ENCODE data around the gene OR10H3. TPM values are rescaled to one million over a fixed set of nuclear protein-coding genes. Genes with fewer than 3 reads are reported as not detected.

OR10H3 gene
- total RNA-seq, 4 donors from 2014 or later: not detected

DNA sequence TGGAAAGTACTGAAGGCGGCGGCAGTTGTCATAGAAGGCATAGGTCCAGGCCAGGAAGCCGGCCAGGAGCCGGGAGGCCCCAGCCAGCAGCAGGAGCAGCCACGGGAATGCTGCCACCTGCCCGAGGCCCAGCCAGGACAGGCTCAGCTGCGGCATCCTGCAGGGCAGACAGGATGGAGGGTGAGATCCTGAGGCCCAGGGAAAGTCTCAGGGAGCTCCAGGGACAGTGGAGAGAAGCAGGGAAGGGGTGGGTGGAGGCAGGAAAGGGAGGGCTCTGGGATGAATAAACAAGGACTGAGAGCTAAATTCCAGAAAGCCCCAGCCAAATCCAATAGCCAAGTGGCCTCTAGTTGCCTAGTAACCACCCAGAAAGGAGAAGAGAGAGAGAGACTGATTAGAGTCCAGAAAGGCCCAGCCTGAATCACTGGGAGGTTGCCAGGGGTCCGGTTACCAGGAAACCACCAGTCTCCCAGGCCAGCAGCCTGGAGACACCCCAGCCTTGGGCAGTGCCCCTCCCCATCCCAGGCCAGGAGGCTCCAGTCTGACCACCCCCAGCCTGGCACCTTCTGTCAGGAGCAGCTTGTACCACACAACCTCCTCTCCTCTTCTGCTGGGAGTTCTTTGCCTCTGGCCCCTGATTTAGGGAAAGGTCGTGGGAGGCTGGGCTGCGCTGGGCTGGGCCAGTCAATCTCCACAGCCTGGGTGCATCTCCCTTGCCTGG, 42.1 kb downstream of the OR10H3 start:
- TF ChIP-seq, protein P1, sequence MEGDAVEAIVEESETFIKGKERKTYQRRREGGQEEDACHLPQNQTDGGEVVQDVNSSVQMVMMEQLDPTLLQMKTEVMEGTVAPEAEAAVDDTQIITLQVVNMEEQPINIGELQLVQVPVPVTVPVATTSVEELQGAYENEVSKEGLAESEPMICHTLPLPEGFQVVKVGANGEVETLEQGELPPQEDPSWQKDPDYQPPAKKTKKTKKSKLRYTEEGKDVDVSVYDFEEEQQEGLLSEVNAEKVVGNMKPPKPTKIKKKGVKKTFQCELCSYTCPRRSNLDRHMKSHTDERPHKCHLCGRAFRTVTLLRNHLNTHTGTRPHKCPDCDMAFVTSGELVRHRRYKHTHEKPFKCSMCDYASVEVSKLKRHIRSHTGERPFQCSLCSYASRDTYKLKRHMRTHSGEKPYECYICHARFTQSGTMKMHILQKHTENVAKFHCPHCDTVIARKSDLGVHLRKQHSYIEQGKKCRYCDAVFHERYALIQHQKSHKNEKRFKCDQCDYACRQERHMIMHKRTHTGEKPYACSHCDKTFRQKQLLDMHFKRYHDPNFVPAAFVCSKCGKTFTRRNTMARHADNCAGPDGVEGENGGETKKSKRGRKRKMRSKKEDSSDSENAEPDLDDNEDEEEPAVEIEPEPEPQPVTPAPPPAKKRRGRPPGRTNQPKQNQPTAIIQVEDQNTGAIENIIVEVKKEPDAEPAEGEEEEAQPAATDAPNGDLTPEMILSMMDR (IDR thresholded peaks at IDR 0.05; ENCODE audit: low read depth): no peak

DNA sequence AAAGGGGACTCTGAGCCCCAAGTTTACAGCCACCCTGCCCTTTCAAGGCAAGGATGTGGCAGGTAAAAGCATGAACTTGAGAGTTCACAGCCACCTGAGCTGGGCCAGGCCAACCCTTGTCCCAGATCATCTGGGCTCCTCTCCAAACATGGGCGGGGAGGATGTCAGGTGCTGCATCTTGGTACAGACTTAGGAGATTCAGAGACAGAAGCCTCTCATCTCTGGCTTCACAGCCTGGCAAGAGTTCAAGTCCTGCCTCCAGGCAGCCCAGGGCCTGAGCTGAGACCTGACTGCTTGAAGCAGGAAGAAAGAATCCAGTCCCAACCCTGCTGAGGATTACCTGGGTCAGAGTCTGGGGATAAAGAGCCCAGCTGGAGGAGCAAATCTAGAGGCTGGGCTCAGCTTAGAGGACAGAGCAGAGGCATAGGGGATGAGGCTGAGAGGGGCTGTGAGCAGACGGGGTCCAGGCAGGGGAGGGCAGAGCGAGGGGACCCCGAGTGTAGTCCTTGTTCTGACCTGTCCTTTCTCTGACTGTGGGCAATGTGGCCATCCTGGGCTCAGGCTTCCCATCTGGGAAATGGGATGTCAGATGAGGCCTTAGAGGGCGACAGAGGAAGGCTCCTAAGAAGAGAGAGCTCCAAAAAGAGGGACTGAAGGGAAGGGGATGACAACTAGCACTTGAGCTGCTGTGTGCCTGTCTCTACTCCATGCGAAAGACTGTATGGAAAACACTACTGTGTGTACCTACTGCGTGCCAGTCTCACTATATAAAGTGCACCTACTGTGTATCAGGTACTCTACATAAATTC, 43.0 kb downstream of the OR10H3 start:
- TF ChIP-seq, protein P1 (IDR thresholded peaks at IDR 0.05; ENCODE audit: low read depth): no peak

DNA sequence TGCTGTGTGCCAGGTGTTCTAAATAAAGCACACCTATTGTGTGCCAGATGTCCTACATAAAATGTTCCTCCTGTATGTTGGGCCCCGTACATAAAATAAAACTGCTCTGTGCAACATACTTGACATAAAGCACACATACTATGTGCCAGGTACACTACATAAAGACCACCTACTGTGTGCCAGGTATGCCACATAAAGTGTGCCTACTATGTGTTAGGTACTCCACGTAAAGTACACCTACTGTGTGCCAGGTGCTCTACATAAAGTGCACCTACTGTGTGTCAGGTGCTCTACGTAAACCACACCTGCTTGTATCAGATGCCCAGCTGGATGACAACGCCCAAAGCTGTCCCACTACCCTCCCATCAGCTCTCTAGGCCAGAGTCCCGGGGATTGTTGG, 43.9 kb downstream of the OR10H3 start:
- TF ChIP-seq, protein P1 (IDR thresholded peaks at IDR 0.05; ENCODE audit: low read depth): no peak

DNA sequence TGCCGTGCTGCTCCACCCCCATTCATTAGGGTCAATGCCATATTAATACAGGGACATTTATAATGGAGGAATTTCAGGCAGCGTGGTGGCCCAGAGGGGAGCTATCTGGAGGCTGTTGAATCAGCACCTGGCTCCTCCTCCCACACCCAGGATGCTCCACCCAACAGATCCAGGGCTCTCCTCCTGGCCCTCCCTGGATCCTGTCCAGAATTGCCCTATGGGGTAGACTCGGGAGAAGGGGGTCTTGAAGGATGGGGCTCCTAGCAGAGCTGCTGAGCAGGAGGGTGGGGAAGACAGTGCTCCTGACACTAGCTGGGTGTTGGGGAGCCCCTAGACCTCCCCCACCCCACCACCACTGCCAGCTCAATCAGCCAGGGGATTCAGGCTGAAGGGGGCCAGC, 44.4 kb downstream of the OR10H3 start:
- TF ChIP-seq, protein P1 (IDR thresholded peaks at IDR 0.05; ENCODE audit: low read depth): no peak

DNA sequence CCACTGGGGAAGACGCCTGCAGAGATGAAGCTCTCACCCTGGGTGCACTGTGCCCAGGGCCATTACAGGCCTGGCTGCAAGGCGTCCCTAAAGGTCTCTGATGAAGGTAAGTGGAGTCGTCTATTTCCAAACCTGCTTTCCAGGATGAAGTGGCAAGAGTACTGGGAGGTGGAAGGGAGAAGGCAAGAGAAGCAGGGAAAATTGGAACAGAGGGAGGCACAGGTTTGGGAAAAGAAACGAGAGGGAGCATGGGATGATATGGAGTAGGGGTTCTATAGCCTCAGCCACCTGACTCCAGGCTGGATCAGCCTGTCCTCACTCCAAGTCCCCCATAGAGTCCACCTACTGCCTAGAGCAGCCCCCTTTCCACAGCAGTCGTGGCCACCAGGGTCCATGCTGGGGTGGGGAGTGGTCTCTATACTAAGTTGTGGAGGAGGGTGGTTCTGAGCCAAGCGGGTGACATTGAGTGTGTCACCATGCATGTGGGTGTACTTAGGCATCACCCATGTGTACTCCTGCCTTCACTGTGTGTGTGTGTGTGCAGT, 49.9 kb downstream of the OR10H3 start, which contains the start of gene OR10H5:
TSS of gene OR10H5 (plus strand) at position 51 of the 545 bp plus-strand sequence. CDS start 6,388 bp downstream, outside the sequence.
- TF ChIP-seq, protein P1 (IDR thresholded peaks at IDR 0.05; ENCODE audit: low read depth): no peak

DNA sequence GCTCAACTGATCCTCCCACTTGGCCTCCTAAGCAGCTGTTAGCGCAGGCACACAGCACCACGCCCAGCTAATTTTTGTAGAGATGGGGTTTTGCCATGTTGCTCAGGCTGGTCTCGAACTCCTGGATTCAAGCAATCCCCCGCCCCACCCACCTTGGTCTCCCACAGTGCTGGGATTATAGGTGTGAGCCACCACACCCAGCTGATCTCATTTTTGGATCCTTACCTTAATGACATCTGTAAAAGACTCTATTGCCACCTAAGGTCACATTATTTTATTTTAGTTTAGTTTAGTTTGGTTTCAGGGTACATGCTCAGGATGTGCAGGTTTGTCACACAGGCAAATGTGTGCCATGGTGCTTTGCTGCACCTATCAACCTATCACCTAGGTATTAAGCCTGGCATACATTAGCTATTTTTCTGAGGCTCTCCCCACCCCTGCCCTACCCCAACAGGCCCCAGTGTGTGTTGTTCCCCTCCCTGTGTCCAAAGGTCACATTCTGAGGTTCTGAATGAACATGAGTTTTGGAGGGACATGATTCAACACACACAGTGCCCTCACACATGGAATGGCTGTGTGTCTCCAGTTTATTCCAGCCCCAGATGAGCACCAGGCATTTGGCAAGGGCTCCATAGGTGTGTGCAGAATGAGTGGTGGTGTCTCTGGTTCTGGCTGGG, 50.9 kb downstream of the OR10H3 start:
- TF ChIP-seq, protein P1 (IDR thresholded peaks at IDR 0.05; ENCODE audit: low read depth): no peak

Data from subcutaneous adipose tissue (tissue), 4 donors.